ENCODE data around the gene TCL1A.

Gene TCL1A

DNA sequence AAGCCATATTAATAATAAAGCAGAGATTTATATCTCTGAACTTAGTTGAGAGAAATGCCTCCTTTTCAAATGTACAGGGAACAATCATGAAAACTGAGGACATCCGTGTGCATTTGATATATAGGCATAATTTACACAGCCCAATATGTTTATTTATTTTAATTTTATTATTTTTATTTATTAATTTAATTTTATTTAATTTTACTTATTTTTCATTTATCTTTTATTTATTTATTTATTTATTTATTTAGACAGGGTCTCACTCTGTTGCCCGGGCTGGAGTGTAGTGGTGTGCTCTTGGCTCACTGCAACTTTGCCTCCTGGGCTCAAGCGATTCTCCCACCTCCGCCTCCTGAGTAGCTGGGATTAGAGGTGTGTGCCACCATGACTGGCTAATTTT is 8.4 kb downstream of the TCL1A start:
- no peak for DNase-seq (ENCODE audit: low read depth)

DNA sequence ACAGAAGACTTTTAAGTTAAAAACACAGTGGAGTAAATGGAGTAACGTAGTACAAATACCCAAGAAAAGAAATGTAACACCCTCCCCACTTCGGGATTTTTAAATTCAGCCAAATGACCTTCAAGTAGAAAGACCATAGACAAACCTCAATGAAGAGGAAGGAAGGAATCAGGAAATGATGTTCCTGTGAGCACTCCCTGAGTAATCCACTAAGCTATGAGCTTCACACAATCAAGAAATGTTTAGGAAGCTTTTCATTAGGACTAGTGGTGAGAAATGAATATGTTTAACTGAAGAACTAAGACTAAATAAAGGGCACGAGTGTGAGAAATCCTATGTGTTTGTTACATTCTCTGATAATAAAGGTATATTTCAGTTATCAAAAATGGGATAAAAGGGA is 10.1 kb downstream of the TCL1A start:
- no peak for DNase-seq (ENCODE audit: low read depth)

DNA sequence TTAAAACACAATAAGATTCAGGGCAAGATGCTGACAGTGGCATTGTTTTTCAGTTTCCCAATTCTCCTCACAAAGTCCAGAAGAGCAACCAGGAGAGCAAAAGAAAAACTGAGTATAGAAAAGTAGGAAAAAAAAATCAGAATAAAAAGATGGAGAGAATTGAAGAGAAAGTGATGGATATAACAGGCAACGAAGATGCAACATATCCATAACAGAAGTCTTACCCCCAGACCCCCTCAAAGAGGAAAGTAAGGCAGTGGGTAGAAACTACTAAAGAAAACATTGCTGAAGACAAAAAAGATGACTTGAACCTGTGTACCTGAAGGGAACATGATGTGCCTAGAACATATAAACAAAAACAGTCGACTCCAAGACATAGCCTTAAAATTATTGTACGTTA is 10.6 kb downstream of the TCL1A start:
- DNase-seq (ENCODE audit: low read depth): no peak

DNA sequence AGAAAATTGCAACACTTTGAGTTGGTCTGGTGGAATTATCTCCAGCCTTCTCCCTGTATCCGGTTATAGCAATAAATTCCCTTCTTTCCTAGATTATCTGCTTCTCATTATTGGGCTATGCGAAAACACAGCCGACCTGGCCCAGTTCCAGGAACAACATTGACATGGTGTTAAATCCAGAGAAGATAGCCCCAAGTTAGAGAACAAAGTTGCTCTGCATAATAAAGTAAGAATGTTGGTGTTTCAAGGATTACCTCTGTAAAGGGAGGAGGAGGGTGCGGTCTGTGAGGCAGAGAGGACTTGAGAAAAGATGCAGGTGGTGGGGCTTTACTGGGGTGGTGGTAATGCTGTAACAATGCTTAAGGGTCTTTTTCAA is 12.1 kb downstream of the TCL1A start:
- no peak for DNase-seq (ENCODE audit: low read depth)

DNA sequence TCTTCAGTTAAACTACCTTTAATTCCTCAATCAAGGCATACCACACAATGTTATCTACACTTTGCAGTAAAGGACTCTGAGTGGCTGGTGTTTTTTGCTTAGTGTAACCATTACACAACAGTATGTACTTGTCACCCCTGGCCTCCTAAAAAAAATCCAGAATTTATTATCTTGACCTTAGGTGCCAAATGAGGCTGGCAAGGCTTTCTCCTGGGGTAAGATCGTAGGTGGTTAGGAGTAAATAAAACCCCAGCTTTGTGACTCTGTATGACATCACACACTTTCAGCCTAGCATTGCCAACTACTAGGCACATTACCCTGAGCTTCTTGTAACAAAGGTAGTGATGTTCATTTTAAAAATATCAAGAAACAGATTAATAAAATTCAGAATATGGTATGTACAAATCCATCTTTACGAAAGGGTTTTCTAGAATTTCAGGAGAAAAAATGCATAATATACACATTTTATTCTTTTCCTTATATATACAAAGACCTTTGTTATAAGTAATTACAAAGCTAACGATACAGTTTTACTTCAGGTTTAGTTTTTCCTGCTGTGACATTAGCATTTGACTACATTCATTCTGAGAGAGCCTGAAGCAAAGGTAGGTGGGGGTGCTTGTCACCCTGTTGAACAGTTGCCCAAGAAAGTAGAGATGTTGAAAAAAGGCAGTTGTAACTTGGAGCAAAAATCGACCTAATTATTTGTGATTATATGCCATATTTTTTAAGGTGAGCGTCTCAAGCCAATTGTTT is 13.5 kb downstream of the TCL1A start:
- DNase-seq (ENCODE audit: low read depth): no peak

DNA sequence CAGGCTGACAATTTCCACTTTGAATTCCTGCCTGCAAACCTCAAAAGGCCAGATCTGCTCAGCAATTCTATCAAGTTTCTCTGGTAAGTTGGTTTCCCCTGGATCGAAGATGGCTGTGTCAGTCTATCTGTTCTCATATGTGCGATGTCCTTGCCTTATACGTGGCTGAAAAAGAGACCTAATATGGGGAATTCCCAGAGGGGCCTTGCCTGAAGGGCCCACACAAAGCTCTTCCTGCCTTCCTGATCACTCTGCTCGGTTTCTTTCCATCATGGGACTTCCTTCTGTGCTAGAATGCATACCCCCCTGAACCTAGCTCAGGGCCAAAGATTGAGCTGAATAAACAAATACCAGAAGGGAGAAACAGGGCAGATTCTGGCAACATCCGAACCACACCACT is 14.5 kb downstream of the TCL1A start:
- no peak for DNase-seq (ENCODE audit: low read depth)

- DNase-seq (ENCODE audit: low read depth): no peak
Measured at GRCh38 chr14:95698287-95698686, 15.6 kb downstream of the TCL1A start.

GRCh38 chr14:95697764-95698163 is 16.2 kb downstream of the TCL1A start:
- no peak for DNase-seq (ENCODE audit: low read depth)

GRCh38 chr14:95696741-95697140 is 17.2 kb downstream of the TCL1A start:
- no peak for DNase-seq (ENCODE audit: low read depth)

GRCh38 chr14:95695913-95696312 is 18.0 kb downstream of the TCL1A start:
- no peak for DNase-seq (ENCODE audit: low read depth)

- no peak for DNase-seq (ENCODE audit: low read depth)
Measured at GRCh38 chr14:95695051-95695450, 18.9 kb downstream of the TCL1A start.

- no peak for DNase-seq (ENCODE audit: low read depth)
Measured at GRCh38 chr14:95692109-95692508, 21.8 kb downstream of the TCL1A start.

- DNase-seq (ENCODE audit: low read depth): no peak
Measured at GRCh38 chr14:95691591-95691990, 22.3 kb downstream of the TCL1A start.

DNA sequence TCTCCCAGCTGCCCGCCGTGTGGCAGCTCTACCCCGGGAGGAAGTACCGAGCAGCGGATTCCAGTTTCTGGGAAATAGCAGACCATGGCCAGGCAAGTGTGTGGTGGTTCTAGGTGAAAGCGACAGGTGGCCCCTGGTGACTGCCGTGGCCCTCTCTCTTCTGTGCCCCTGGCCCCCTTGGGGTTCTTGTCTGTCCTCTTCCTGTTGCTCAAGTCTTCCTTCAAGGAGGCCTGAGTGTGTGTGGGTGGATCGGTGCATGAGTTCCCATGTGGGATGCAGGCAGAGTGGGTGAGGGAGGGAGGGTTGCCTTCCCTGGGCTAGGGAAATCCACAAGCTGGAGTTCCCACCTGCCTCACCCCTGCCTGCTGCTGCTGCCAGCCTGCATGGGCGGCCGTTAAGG is 23.1 kb downstream of the TCL1A start:
- no peak for DNase-seq (ENCODE audit: low read depth)

- no peak for DNase-seq (ENCODE audit: low read depth)
Measured at GRCh38 chr14:95689441-95689840, 24.5 kb downstream of the TCL1A start.

DNA sequence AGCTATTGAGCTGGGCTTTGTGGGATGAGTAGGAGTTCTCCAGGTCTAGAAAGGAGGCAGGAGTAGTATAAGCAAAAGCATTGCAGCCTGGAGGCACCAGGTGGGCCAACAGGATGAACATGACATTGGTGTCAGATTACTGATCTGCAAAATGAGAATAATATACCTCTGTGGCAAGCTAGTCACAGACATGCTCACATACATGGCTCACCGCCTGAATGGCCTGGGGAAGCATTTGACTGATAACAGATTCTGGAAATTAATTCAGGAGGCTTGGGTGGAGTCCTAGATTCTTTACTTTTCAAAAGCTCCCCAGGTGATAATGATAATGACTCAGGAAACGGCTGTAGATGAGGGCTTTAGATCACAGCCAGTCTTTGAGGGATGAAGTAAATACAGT is 27.0 kb downstream of the TCL1A start:
- no peak for DNase-seq (ENCODE audit: low read depth)

- DNase-seq (ENCODE audit: low read depth): no peak
Measured at GRCh38 chr14:95685978-95686922, 27.7 kb downstream of the TCL1A start, which contains the start of gene TCL1B. TCL1B (plus strand) TSS chr14:95686426; CDS start chr14:95686468, 42 bp downstream.

DNA sequence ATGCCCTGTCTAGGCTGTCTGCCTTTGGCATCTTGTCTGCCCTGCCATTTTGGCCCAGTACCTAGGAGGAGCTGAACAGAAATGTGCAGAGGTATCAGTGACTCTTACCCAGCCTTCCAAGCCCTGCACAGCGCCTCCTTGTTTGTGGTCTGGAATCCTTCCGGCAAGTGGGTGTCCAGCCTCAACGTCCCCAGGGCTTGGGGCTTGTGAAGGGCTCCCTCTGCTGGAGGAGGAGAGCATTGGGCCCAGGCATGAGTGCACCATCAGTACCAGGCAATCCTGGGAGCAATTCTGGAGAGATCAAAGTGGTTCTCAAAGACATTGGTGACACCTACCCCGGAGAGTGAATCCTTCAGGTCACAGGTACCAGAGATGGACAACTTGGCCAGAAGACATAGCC is 30.1 kb downstream of the TCL1A start:
- DNase-seq (ENCODE audit: low read depth): no peak

DNA sequence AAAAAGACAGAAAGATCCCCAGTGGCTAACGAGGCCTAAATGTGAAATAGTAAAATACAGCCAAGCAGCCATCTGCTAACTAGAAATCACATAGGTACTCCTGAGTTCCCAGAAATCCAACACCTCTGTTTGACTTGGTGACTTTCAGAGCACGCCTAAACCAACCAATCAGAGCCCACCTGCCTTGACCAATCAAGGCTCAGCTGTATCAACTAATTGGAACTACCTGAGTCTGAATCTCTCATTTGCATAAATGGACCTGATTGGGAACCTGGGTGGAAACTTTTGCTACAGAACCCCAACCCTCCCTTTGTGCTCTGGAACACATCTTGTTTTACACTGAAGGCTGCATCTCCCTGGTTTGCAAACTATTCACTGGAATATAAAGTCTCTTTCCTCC is 32.8 kb downstream of the TCL1A start:
- DNase-seq (ENCODE audit: low read depth): no peak

DNA sequence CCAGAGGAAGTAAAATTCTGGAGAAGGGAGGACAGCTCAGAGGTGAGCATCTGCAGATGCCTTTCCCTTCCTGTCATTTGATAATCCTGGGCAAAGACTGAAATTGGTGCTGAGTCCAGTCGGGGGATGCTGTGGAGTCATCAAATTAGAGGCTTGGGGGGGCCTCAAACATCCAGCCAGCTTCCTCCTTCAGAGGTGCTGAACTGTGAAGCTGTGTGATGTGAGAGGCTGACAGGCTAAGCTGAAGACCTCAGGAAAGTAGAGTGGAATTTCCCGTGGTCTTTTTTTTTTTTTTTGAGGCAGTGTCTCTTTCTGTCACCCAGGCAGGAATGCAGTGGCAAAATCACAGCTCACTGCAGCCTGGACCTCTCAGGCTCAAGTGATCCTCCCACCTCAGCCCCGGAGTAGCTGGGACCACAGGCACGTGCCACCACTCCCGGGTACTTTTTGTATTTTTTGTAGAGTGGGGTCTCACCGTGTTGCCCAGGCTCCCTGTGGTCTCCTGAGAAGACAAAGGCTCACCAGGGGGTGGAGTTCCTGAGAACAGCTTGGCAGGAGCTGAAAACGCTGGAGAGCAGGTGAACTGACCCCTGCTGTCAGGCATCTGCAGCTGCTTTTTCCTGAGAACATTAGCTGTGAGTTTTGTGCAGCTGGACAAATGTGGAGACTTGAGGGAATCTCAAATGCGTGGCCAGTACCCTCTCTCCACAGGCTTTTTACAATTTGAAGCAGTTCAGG is 33.8 kb downstream of the TCL1A start:
- no peak for DNase-seq (ENCODE audit: low read depth)

- no peak for DNase-seq (ENCODE audit: low read depth)
Measured at GRCh38 chr14:95679148-95679815, 34.6 kb downstream of the TCL1A start.
